Measurements from ENCODE around the gene ABCB6.

The ABCB6 gene

DNA sequence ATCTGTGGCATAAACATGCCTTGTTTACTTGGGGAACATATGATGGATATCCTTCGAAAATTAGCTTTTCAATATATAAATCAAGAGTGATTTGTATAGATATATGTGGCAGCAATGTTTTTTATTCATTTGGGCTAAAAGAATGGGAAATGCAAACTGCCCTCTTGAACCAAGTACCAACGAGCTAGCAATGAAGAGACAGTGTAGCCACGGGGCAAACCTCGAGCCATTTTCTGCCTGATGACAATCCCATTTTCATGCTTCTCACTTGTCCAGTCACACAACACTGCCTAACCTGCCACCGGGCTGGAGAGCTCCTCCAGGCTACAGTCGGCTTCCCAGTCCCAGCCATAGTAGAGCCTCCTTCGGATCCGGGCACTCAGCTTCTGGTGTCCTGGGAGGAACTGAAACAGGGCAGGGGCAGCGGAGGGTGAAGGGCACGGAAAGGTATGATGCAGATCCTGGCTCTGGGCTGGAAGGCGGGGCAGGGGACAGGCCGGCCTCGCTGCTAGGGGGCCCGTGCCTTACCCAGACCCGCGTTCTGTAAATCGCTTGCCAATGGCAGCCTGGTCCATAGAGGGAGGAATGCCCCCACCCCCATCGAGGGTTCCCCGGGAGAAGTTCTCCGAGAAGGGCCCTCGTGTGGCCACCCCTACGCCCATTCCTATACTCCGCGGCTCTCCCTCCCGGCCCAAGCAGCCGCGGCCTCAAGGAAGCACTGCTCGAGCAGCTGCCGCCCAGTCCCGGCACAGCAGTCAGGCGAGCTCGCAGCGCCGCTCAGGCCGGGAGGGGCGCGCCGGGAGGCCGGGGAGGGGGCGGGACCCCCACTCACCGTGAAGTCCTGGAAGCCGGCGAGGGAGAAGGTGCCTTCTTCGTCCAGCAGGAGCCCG, 42.6 kb downstream of the ABCB6 start:
- TF ChIP-seq GATA3 (IDR thresholded peaks at IDR 0.05; ENCODE audit: low read depth, low read length) (no peak), GATA2 (IDR thresholded peaks at IDR 0.05; ENCODE audit: low read depth, low read length) (no peak)

DNA sequence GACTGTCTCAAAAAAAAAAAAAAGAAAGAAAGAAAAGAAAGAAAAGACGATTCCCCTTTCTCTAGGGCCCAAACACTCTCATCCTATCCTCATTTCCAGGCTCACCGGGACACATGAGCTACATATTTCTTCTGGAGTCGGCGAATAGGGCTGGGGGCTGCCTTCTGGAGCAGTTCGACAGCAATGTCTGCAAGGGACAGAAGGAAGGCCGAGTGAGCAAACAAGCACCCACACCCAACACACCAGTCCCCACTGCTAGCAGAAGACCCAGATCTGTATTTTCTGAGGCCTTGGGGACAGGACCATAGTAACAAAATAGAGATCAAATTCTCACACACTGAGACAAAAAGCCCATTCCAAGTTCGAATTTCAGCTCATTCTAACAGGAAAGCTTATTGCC, 43.3 kb downstream of the ABCB6 start:
- TF ChIP-seq GATA3 (IDR thresholded peaks at IDR 0.05; ENCODE audit: low read depth, low read length) = no peak
- TF ChIP-seq GATA2 (IDR thresholded peaks at IDR 0.05; ENCODE audit: low read depth, low read length) = no peak

DNA sequence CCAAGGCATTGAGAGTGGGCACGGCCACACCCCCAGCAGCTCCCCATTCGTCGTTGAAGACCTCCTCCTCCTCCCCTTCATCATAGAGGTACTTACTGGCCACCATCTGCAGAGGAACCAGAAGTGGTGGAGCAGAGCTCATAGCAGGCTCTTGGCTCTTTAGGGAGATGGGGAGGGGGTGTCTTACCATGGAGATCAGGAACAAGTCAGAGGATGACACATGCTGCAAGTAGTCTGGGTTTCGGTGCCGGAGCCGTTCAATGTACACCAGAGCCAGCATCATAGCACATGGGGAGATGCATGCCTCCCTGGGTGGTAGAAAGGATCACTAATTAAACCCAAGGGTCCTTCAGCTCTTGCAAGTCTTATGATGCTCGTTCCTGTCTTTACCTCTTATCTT, 44.0 kb downstream of the ABCB6 start:
- TF ChIP-seq GATA3 (IDR thresholded peaks at IDR 0.05; ENCODE audit: low read depth, low read length) (no peak), GATA2 (IDR thresholded peaks at IDR 0.05; ENCODE audit: low read depth, low read length) (no peak)

DNA sequence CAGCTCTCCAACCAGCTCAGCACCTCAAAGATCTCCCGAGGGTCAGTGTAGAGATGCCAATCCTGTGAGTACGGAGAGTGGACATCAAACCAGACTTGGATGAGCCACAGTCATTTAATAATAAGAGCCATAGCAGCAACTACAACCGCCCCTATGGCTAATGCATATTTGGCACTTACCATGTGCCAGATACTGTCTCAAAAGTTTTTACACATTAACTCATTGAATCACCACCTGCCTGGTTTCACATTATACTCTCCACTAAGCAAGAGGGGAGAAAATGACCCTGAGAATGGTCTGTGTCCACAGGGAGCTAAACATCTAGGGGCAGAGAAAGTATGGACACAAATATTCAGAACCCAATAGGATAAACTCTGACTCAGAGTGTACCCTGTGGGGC, 44.6 kb downstream of the ABCB6 start:
- TF ChIP-seq GATA2 (IDR thresholded peaks at IDR 0.05; ENCODE audit: low read depth, low read length) (no peak), GATA3 (IDR thresholded peaks at IDR 0.05; ENCODE audit: low read depth, low read length) (no peak)

DNA sequence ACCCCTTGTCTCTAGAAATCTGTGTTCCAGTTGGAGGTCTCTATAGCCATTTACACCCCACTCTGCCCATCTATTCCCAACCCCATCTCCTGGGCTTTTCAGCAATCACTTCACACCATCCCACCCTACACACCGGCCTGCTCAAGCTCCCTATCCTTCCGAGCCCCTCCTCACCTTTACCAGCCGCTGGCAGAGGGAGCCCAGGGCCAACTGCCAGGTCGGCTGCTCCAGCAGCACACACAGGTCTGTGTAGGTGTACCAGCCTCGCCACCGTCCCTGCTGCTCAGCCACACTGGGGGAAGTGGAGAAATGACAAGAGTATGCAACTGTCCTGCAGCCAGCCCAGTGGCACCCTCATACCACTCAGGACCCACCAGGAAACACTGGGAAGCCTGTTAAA, 45.6 kb downstream of the ABCB6 start:
- no peak for TF ChIP-seq GATA2 (IDR thresholded peaks at IDR 0.05; ENCODE audit: low read depth, low read length)
- no peak for TF ChIP-seq GATA3 (IDR thresholded peaks at IDR 0.05; ENCODE audit: low read depth, low read length)

DNA sequence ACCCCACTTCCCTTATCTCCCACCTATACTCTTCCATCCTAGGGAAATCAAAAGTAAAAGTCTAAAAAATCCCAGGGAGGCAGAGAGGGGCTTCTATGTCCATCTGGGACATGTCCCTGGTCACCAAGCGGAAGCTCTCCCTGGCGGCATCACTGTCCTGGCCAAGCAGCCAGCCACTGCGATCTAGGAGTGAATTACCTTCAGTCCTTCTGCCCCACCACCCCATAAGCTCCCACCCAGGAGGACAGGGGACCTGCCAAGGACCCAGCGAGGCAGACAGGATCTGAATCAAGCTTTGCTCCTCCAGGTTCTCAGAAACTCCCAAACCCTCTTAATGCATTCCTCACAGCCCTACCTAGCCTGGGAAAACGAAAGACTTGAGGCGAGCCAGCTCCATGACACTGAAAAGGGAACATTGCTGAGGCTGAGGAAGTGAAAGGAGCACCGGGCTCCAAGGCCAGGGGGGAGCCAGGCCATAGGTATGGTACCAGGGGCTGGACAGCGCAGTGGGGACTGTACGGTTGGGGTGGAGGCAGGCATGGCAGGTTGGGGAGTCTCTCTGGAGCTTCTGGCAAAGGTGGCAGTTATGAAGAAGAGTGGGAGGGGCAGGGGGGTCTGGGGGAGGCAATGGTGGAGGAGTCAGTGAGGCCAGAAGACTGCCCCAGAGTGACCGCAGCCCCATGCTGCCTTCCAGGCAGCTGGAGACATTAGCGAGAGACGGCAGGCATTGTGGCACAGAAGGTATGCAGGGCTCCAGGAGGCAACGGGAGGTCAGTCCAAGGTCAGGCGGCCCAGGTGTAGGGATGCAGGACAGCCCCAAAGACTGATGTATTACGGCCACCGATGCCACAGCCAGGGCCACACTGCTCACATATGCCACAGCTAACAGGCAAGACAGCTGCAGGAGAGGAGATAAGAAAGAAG, 46.3 kb downstream of the ABCB6 start:
- TF ChIP-seq GATA2 (IDR thresholded peaks at IDR 0.05; ENCODE audit: low read depth, low read length) (no peak), GATA3 (IDR thresholded peaks at IDR 0.05; ENCODE audit: low read depth, low read length) (no peak)

DNA sequence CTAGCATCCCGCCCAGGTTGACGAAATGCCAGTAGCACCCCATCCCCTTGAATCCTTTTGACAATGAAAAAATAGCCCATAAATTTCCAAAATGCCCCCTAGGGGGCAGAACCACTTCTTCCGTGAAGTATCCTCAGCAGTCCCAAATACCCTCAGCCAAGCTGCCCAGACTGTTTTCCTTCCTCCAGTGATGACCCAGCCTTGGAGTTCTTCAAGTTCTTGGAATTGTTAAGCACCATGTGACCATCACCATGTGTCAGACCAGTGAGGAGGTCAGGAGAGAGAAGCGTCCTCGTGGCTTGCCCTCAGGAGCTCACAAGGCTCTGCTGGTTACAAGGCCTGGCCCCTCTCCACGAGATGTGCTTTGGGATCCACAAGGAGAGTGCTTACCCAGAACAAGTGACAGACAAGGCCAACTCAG, 47.5 kb downstream of the ABCB6 start:
- TF ChIP-seq GATA3 (IDR thresholded peaks at IDR 0.05; ENCODE audit: low read depth, low read length) (no peak), GATA2 (IDR thresholded peaks at IDR 0.05; ENCODE audit: low read depth, low read length) (no peak)

DNA sequence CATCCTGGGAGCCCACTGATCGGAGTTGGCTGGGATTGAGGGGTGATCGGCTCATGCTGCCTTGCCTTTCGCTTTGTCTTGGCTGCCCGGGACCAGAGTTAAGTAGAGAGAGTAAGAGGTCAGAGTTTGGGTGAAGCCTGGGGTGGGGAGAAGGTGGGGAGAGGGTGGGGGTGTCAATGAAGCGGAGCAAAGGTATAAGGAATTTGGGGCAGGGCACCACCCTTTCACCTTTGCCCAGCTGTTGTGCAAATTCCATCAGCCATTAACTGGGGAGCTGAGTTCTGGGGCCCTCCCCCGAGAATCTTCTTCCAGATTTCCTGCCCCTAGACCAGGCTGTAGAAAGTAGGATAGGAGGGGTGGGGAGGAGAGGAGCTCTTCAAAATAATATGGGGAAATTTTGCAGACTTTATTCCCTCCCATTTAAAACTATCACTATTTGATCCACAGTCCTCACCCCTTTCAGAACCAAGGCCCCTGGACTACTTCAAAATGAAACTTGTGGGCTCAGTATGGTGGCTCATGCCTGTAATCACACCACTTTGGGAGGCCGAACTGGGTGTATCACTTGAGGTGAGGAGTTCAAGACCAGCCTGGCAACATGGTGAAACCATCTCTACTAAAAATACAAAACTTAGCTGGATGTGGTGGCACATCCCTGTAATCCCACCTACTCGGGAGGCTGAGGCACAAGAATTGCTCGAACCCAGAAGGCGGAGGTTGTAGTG, 48.7 kb downstream of the ABCB6 start, which contains the start of gene SLC23A3:
SLC23A3 (minus strand) TSS at position 100 of the 725 bp plus-strand sequence; CDS start at position 55, 45 bp downstream.
- TF ChIP-seq GATA3 (IDR thresholded peaks at IDR 0.05; ENCODE audit: low read depth, low read length) (no peak), GATA2 (IDR thresholded peaks at IDR 0.05; ENCODE audit: low read depth, low read length) (no peak)

DNA sequence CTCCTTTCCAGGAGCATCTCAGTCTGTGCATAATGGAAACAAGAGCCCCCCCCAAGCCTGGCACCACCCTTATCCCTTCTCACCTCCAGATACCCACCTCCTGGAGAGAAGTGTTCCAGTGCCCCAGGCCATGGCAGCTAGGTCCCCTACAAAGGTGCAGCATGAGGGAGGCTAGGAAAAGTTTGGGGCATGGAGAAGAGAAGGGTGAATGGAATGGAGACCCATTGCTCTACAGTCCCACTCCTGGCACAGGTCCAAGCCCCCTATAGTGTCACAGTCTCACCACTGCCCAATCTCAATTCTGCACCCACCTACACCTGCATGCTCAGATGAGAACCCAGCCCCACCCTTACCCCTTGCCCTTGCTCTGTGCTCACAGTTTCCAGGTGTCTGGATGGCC, 49.8 kb downstream of the ABCB6 start:
- no peak for TF ChIP-seq GATA2 (IDR thresholded peaks at IDR 0.05; ENCODE audit: low read depth, low read length)
- TF ChIP-seq GATA3 (IDR thresholded peaks at IDR 0.05; ENCODE audit: low read depth, low read length) = no peak

DNA sequence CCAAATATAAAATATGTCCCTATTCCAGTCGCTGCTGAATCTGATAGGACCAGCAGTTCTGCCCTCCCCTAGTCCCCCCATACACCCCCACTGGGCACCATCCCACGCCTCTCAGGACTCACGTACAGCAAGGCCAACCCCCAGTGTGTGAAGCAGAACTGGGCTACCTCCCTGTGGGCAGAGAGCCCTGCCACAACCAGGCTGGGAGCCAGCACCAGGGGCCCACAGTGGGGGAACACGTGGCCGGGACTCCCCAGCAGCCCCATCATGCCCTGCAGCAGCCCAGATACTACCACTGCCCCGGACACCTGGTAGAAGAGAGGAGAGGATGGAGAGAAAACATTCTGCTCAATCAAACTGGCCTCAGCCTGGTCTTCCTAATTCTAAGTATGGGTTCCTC, 50.2 kb downstream of the ABCB6 start:
- TF ChIP-seq GATA3 (IDR thresholded peaks at IDR 0.05; ENCODE audit: low read depth, low read length) (no peak), GATA2 (IDR thresholded peaks at IDR 0.05; ENCODE audit: low read depth, low read length) (no peak)

DNA sequence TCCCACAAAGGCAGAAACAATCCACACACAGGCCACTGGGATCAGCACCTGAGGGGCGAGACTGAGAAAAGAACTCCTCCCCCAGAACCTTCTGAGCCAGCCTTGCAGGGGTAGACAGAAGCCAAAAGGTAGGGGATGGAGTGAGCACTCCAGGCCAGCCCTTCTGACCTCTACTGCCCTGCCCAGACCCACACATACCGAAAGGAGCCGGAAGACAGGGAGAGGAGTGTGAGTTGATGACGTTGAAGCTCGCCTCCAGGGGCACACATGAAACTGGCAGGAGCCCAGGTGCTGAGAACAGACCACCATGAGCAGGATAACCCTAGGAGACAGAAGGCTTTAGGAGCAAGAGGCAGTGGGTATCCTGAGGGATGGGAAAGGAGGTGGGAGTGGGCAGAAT, 50.8 kb downstream of the ABCB6 start:
- no peak for TF ChIP-seq GATA3 (IDR thresholded peaks at IDR 0.05; ENCODE audit: low read depth, low read length)
- TF ChIP-seq GATA2 (IDR thresholded peaks at IDR 0.05; ENCODE audit: low read depth, low read length) = no peak

DNA sequence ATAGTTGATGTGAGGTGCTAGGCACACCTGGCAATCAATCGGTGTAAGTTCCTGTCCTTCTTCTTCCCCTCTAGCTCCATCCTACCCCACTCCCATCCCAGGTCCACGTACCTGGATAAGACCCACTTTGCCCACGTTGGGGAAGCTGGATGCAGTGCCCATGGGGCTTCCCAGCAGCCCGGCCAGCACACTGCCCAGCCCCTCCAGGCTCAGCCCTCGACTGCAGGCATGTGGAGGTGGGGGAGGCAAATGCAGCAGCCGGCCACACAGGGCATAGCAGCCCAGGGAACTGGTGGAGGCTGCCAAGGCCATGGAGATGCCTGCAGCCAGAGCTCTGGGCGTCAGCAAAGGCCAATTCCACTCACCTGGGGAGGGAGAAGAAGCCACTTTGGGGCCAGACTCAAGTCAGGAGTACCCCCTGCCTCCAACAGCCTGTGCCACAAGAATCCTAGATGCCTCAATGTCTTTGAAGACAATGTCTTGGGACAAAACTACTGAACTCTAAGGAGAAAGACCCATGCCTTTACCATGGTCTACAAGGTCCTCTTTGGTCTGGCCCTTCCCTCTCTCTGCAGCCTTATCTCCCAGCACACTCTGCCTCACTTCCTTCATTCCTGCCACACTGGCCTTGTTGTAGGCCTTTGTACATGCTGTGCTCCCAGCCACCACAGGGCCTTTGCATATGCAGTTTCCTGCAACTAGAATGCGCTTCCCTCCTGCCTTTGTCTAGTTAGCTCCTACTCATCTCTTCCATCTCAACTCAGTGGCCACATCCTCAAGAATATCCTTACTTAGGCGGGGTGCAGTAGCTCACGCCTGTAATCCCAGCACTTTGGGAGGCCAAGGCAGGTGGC, 53.5 kb downstream of the ABCB6 start:
- TF ChIP-seq GATA2 (IDR thresholded peaks at IDR 0.05; ENCODE audit: low read depth, low read length) = no peak

DNA sequence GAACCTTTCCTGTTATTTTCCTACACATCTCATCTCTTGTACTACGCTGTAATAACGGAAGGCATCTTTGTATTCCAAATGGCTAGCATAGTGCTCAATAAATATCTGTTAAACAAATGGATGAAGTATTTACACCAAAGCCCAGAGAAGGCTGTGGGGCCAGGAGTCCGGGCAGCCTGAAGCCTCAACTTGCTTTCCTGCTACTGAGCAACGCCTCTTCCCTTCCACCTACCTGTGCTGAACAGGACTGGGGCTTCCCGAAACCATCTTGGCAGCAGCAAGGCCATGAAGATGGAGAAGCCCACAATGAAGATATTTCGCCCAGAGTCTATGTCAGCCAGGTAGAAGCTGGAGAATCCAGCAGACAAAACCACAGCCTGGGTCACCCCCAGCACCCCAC, 55.6 kb downstream of the ABCB6 start:
- TF ChIP-seq GATA3 (IDR thresholded peaks at IDR 0.05; ENCODE audit: low read depth, low read length) (no peak), GATA2 (IDR thresholded peaks at IDR 0.05; ENCODE audit: low read depth, low read length) (no peak)
